GM12875 (cell line): ENCODE measurements around the gene APBA2.

Experiments used
- H3K4me3 ChIP-seq: one replicate; pipeline ENCODE4 v1.5.1; 2011; ENCODE audit warnings: low read depth, low read length, control low read depth
- TF ChIP-seq, protein P1 (sequence below): IDR thresholded peaks from 2 replicates; pipeline ENCODE4 v1.5.1; 2011; ENCODE audit warnings: low read depth, mild to moderate bottlenecking, control low read depth, inconsistent platforms, low read length, moderate library complexity, borderline replicate concordance; ENCODE audit not compliant: insufficient read depth

The APBA2 gene

DNA sequence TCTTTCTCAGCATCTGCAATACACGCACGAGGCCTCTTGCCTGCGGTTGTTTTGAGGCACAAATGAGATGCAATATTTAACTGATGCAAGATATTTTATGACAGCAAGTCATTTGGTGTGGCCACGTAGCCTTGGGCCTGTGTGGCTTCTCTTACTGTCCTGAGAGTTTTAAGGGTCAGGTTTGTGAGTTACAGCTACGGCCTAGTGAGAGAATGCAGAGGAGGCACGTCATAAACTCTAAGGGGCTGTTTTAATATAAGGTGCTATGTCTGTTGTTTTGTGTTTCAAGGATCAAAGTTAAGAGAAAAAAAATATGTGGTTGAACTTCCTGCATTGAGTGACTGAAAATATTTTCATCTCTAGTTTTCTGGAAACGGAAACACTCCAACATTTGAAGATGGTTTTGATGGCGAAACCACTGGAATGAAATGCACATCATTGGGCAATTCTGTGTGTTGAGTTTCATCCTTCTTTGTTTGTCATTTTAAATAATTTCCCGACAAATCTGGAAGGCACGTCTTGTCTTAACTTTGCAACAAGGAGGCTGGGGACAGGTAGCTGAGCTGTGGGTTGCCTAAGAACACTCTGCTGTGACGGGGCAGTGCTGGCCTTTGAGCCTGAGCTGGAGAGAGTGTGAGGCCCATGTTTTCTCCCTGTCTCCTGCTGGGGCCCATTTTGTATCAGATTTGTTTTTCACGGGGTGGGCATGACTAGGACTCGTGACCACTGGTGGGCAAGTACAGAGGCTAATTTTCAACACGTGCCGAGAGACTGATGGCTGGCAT lies 5.1 kb downstream of the APBA2 start:
- H3K4me3 ChIP-seq = no peak overlapping the region
- TF ChIP-seq, protein P1, sequence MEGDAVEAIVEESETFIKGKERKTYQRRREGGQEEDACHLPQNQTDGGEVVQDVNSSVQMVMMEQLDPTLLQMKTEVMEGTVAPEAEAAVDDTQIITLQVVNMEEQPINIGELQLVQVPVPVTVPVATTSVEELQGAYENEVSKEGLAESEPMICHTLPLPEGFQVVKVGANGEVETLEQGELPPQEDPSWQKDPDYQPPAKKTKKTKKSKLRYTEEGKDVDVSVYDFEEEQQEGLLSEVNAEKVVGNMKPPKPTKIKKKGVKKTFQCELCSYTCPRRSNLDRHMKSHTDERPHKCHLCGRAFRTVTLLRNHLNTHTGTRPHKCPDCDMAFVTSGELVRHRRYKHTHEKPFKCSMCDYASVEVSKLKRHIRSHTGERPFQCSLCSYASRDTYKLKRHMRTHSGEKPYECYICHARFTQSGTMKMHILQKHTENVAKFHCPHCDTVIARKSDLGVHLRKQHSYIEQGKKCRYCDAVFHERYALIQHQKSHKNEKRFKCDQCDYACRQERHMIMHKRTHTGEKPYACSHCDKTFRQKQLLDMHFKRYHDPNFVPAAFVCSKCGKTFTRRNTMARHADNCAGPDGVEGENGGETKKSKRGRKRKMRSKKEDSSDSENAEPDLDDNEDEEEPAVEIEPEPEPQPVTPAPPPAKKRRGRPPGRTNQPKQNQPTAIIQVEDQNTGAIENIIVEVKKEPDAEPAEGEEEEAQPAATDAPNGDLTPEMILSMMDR = no peak

DNA sequence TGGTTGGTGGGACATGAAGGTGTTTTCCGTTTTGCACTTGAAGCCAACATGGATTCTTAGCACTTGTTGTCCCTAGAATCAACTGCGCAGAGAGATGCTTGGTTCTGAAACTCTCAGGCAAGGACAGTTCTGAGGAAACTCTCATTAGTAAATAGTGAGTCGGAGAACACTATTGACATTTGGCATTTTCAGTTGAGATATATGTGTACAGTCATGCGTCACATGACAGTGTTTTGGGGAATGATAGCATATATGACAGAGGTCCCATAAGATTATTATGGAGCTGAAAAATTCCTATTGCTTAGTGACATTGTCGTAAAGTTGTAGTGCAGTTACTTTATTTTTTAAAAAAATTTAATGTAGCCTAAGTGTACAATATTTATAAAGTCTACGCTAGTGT lies 5.8 kb downstream of the APBA2 start:
- H3K4me3 ChIP-seq = no peak overlapping the region
- TF ChIP-seq, protein P1 = no peak

DNA sequence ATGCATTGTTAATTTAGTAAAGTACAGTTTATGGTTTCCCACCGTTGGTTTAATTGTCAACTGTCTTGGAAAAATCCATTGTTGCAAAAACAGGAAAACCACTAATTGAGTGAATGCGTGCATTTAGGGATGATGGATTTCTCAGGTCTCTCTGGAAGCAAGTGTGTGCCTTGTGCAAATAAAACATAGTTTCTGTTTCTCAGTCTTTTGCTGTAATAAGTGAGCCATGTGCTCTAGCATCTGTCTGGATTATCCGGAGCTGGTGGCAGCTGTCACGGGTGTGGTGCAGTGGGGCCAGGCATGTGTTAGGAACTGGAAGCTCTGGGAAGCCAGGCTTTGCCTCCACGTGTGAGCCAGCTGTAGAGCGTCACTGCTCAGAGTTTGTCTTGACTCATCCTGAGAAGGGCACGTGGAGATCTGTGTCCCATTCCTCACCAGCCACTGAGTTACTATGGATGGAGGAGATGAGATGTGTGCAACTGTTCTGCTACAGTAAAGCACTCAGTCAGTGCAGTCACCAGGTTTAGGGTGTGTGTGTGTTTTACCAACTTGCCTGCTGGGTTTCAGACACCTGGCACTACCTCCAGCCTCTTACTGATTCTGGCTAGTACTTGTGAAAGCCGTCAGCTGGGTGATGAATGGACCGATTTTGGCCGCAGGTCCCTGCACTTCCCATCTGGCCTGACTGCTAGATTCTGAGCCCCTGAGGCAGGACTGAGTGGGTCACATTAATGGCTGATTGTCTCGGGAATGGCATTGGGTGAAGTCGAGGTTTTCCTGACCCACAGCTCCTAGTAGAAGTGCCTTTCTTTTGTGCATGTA lies 7.2 kb downstream of the APBA2 start:
- no peak overlapping the region for H3K4me3 ChIP-seq
- TF ChIP-seq, protein P1 = no peak

DNA sequence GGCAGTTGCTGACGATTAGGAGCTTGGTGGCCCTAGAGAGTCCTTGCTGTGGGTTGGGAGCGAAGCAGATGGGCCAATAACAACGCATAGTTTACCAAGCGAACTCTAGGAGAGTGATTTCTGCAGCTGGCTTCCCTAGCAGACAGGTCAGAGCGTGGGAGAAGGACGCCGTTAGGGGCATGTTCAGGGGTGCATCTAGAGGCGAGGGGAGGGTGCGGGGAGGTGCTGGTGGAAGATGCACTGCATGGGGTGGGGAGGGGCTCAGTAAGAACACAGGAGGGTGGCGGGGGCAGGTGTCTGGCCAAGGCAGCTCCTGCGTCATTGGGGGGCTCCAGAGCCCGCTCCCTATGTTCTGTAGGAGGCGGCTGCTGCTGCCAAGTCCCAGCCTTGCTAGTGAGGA lies 8.9 kb downstream of the APBA2 start:
- no peak overlapping the region for H3K4me3 ChIP-seq
- TF ChIP-seq, protein P1 = no peak

DNA sequence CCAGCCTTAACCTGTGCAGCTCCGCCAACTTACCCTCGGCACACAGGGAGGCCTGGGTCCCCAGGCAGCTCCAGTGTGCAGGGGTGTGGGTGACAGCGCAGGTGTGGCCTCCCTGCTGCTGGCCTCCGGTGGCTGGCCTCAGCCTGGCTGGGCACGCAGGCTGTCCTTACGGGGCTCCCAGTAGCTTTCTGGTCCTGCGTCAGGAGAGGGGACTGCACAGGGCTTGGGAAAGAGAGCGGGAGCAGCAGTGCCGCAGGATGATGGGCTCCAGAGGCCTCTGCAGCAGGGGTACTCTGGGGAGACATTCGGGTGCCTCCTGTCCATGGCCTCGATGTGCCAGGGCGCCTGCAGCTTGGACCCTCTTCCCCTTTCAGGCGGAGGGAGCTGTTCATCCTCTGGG lies 9.4 kb downstream of the APBA2 start:
- H3K4me3 ChIP-seq = no peak overlapping the region

DNA sequence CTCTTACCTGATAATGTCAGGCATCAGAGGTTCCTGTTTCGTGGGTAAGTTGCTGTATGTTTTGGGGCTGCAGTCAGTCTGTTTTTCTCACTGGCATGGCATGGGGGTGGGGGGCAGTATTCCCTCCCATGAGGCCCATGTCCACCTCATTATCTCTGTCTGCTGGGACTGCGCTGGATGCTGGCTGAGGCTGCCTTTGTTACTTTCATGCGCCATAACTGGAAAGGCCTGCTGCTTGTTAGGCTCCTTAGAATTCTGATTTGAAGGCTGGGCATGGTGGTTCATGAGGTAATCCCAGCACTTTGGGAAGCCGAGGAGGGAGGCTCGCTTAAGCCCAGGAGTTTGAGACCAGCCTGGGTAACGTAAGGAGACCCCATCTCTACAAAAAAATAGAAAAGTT lies 9.8 kb downstream of the APBA2 start:
- H3K4me3 ChIP-seq = no peak overlapping the region
- TF ChIP-seq, protein P1 = no peak

More for the DNA sequence above, 9.4 kb downstream of the APBA2 start:
- TF ChIP-seq, protein P1 = no peak

DNA sequence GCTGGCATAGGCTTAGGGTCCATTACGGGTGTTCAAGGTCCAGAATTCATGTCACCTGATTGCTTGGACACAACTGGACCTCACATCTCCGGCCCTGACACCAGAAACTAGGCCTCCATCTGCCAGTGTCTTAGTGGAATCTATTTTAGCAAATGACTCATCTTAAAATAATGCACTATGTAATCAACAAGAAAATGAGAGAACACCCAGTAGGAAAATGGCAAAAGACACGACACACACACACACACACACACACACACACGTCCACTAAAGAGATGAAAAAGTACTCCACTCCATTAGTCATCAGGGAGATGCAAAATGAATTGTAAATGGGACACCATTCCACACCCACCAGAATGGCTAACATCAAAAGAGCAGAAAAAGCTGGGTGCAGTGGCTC lies 11.2 kb downstream of the APBA2 start:
- TF ChIP-seq, protein P1 = no peak
- no peak overlapping the region for H3K4me3 ChIP-seq
